Tibial artery (tissue), 4 donors: ENCODE measurements around the gene UNC5CL.

Source experiments
- DNase-seq, 2 donors: peaks; one replicate each; pipeline ENCODE4 v3.0.0-alpha.2; 2019
- H3K27ac ChIP-seq, 2 donors: fragments of 200-600 bp; sonication (generic) in 1 of 2; 1 replicate in 1 of 2; 2 replicates in 1 of 2; pipeline ENCODE4 v1.5.1; 2018 to 2019; ENCODE audit warnings: mild to moderate bottlenecking in 1 of 2
- H3K27me3 ChIP-seq, 2 donors: fragments of 200-600 bp; sonication (generic) in 1 of 2; one replicate each; pipeline versions ENCODE4 v1.5.1 to v1.6.0; 2016 to 2019
- H3K36me3 ChIP-seq, 3 donors: fragments of 200-600 bp; sonication (generic) in 2 of 3; one replicate each; pipeline ENCODE4 v1.5.1; 2016 to 2019; ENCODE audit warnings: mild to moderate bottlenecking in 2 of 3
- H3K4me1 ChIP-seq, 4 donors: fragments of 200-600 bp; sonication (generic) in 2 of 4; 1 replicate in 3 of 4; 2 replicates in 1 of 4; pipeline ENCODE4 v1.5.1; 2016 to 2019
- H3K4me3 ChIP-seq, 2 donors: fragments of 200-600 bp; sonication (generic) in 1 of 2; 1 replicate in 1 of 2; 2 replicates in 1 of 2; pipeline ENCODE4 v1.5.1; 2018 to 2019; ENCODE audit warnings: mild to moderate bottlenecking in 2 of 2
- H3K9me3 ChIP-seq, 3 donors: fragments of 200-600 bp; sonication (generic) in 1 of 3; one replicate each; pipeline ENCODE4 v1.5.1; 2016 to 2019
- CTCF ChIP-seq, 2 experiments: fragments of 200-600 bp in 1 of 2; fragments of 450-650 bp in 1 of 2; IDR thresholded peaks; one replicate each; pipeline ENCODE4 v1.5.1; 2017 to 2019; ENCODE audit warnings: antibody characterized with exemption in 2 of 2, mild to moderate bottlenecking in 1 of 2, moderate library complexity in 1 of 2
- intact Hi-C: fragments of 100-400 bp; cut with DNase I; formaldehyde crosslinking; loops from one replicate; pipeline ENCODE4 v1.15.0; 2023; ENCODE audit warnings: low total_unique reads

The UNC5CL gene, protein sequence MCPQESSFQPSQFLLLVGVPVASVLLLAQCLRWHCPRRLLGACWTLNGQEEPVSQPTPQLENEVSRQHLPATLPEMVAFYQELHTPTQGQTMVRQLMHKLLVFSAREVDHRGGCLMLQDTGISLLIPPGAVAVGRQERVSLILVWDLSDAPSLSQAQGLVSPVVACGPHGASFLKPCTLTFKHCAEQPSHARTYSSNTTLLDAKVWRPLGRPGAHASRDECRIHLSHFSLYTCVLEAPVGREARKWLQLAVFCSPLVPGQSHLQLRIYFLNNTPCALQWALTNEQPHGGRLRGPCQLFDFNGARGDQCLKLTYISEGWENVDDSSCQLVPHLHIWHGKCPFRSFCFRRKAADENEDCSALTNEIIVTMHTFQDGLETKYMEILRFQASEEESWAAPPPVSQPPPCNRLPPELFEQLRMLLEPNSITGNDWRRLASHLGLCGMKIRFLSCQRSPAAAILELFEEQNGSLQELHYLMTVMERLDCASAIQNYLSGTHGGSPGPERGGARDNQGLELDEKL

DNA sequence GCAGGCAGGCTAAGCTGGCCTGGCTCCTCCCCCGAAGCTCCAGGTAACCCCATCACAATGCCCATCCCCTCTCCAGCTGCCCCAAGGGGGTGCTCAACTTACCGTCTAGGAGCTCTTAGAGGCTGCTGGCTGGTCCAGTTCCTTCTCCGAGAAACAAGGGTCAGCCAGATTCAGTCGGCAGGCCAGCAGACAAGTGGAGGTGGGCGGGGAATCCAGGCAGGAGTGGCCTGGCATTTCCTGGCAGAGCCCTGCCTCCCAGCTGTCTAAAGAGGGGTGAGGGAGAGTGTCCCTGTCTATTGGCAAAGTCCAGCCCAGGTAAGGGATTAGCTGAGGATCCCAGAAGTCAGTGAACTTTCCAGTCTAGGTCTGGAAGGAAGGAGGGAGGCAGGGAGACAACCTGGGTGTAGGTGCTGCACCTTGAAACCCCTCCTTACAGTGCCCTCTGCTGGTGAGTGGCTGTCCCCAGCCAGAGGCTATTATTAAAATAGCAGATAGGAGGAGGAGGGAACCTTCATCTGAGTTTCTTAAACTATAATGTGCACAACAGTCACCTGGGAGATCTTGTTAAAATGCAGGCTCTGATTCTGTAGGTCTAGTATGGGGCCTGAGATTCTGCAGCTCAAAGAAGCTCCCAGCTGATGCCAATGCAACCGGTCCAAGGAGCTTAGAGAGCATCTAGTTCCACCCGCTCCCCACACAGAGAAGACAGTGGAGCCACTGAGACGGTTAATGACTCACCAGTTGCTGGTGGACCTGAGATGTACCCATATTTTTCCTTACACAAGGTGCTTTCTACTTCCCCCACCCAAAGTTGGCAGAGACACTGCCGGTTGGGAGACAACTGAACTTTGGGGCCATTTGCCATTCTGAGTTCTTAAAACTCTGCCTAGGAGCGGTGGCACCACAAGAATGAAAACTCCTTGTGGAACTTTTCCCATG lies at the start of gene UNC5CL:
Gene UNC5CL (minus strand): TSS at position 162 of the 939 bp plus-strand sequence. CDS start 4,147 bp downstream, outside the sequence.
- Histone ChIP-seq H3K27ac (no peak within 1 kb of the TSS), H3K36me3 (no peaks in the 10 kb centered on the region), H3K4me3 (no peak within 1 kb of the TSS), H3K9me3 (no peaks in the 10 kb centered on the region), H3K27me3 (no peaks in the 10 kb centered on the region), H3K4me1 (no peaks in the 10 kb centered on the region)
- peak in 1 of 2 experiments; percentile 28 for TF ChIP-seq CTCF (IDR thresholded peaks at IDR 0.05)
- intact Hi-C loops, result no loop called here
- no peak for DNase-seq

GRCh38 chr6:41088451-41088850 lies 49.4 kb upstream of the UNC5CL start:
- no peak for DNase-seq
- intact Hi-C loops, result no loop called here
- H3K27ac ChIP-seq, result no peak overlapping the region
- peaks cover 0 to 7% (median 0%) of the 10 kb centered on the region in 4 donors for H3K4me1 ChIP-seq
- peaks cover 24 to 62% (median 55%) of the 10 kb centered on the region in 3 donors for H3K36me3 ChIP-seq
- H3K9me3 ChIP-seq, result no peaks in the 10 kb centered on the region
- no peak overlapping the region for H3K4me3 ChIP-seq
- H3K27me3 ChIP-seq, result no peaks in the 10 kb centered on the region
- TF ChIP-seq CTCF (IDR thresholded peaks at IDR 0.05), result no peak

DNA sequence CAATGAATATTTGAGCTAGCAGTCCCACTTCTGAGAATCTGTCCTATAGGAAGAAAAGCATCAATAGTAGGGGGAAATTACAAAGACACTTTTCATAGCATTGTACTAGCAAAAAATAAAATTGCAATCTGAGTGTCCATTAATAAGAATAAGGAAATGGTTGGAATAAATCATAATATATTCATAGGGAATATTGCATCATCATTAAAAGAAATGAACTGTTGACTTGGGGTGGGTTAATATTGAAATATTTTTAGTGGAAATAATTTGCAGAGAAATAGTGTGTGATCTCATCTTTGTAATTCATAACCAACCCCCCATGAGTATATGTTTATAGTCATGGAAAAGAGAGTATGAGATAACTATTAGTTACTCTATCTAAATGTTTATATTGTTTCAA lies 46.2 kb upstream of the UNC5CL start:
- peaks cover 24 to 43% (median 35%) of the 10 kb centered on the region in 3 donors for H3K36me3 ChIP-seq
- H3K27ac ChIP-seq, result no peak overlapping the region
- no peaks in the 10 kb centered on the region for H3K27me3 ChIP-seq
- no peak overlapping the region for H3K4me3 ChIP-seq
- DNase-seq, result no peak
- no peak for TF ChIP-seq CTCF (IDR thresholded peaks at IDR 0.05)
- no peaks in the 10 kb centered on the region for H3K9me3 ChIP-seq
- H3K4me1 ChIP-seq, result no peaks in the 10 kb centered on the region
- intact Hi-C loops, result no loop called here

DNA sequence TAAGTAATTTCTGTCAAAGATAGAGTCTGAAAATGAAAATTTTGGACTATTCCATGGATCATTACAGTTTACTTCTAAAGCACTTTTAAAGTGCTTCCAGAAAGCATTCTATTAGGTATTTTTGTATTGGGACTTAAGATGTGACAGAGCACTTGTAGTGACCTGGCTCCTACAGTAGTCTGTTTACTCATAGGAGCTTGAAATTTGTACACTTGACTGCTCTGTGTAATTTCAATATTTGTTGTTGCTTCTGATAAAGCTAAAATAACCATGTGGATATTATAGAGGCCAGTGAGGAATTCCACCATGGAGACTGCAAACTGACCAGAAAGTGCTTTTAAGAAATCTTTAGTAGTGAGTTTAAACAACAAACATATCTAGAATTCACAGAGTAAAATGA lies 44.1 kb upstream of the UNC5CL start:
- Histone ChIP-seq H3K9me3 (no peaks in the 10 kb centered on the region), H3K36me3 (peaks cover 32 to 36% (median 33%) of the 10 kb centered on the region in 3 donors), H3K27ac (no peak overlapping the region), H3K4me1 (no peaks in the 10 kb centered on the region), H3K27me3 (no peaks in the 10 kb centered on the region), H3K4me3 (no peak overlapping the region)
- intact Hi-C loops, result no loop called here
- no peak for TF ChIP-seq CTCF (IDR thresholded peaks at IDR 0.05)
- DNase-seq, result no peak

DNA sequence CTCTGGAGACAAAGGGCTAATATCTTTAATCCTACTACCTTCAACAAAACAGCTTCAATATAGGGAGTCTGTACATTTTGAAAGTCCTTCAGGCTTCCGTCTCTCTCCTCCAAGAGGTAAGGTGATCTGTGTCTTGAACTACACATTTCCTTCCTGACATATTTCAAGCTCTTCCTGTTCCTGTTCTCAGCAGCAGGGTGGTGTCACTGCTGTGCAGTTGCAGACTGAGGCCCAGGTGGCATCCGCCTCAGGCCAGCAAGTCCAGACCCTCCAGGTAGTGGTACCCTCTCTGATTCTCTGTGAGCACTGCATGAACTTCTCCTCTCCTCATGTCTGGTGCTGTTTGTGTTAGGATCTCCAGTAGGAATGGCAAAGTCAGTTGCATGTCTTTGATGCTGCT lies 41.6 kb upstream of the UNC5CL start:
- Histone ChIP-seq H3K4me3 (no peak overlapping the region), H3K27me3 (no peaks in the 10 kb centered on the region), H3K36me3 (peaks cover 30 to 36% (median 33%) of the 10 kb centered on the region in 3 donors), H3K4me1 (peaks cover 0 to 13% (median 6%) of the 10 kb centered on the region in 4 donors), H3K9me3 (no peaks in the 10 kb centered on the region), H3K27ac (no peak overlapping the region)
- intact Hi-C loops, result no loop called here
- no peak for TF ChIP-seq CTCF (IDR thresholded peaks at IDR 0.05)
- DNase-seq, result no peak
